NCI-H1694 treated with DMSO at 0.1 percent for 48 hours (cell line): ENCODE results near the gene PAK4.
A peak's percentile ranks its signal among the peaks of the same experiment; 100 is the strongest.
"Not testable (repeated sequence)": the region's sequence is repeated elsewhere in the genome, so short reads cannot be mapped to it uniquely, and the experiment has no call there.

ENCODE experiments used
- DNase-seq: peaks from one replicate; lab custom pipeline; 2025; lab: John Stamatoyannopoulos, UW

The PAK4 gene

GRCh38 chr19:39100500-39101166 lies 25.0 kb upstream of the PAK4 start:
- no peak for DNase-seq

- DNase-seq, result no peak
Observed at GRCh38 chr19:39103151-39103550, 22.4 kb upstream of the PAK4 start.

DNA sequence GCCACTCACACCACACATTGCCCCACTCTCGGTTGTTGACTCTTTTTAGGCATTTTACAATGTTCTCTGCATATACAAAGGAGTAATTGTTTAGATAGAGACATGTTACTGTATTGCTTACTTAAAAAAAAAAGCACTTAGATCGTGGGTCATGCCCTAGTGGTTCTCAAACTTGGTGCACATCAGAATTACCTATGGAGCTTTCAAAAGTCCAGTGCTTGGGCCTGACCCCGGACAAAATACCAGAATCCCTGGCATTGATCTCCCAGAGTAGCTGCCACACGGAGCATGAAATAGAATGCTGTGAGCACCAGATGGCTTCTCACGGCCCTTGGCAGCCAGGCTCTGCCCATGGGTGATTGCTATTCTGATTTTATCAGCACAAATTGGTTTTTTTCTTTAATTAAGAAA lies 21.4 kb upstream of the PAK4 start:
- DNase-seq, result peak; percentile 21

GRCh38 chr19:39106194-39106593 lies 19.4 kb upstream of the PAK4 start:
- DNase-seq, result no peak

- no peak for DNase-seq
Observed at GRCh38 chr19:39109641-39110040, 15.9 kb upstream of the PAK4 start.

- DNase-seq, result no peak
Observed at GRCh38 chr19:39110263-39110967, 15.2 kb upstream of the PAK4 start.

DNA sequence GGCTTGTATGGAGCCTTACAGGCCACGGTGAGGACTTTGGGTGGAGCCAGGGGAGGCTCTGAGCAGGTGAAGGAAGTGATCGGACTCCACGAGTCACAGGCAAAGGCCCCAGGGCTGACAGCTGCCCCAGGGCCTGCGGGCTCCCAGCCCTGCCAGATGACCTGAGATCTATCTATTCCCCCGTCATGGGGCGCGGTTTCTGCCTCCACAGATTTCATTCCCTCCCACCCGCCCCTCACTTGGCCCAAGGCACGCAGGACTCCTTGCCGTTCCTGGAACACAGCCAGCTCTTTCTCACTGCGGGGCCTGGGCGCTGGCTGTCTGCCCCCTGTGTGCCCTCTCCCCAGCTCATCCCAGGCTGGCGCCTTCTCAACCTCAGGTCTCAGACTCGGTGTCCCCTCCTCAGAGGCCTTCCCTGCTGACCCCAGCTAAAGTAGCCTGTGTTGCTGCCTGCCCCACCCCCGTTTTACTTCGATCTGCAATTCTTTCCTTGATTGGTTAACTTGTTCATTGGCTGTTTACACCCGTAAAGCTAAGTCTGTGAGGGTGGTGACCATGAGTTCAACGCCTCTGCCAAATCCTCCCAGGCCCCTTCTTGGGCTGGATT lies 13.9 kb upstream of the PAK4 start:
- no peak for DNase-seq

GRCh38 chr19:39112338-39112890 lies 13.2 kb upstream of the PAK4 start:
- DNase-seq, result no peak

DNA sequence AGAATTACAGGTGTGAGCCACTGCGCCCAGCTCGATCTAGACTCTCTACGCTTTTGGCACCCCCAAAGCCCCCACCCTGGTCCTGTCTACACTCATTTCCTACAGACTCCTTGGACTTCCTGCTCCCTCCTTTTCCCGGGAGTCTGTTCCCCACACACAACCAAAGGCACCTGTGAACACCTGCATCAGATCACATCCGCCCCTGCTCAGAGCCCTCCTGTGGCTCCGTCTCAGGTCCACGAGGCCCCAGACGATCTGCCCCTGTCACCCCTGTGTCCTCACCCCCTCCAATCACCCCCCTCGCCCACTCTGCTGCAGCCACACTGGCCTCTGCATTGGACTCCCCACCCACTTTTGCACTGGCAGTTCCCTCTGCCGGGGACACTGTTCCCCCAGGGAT lies 12.4 kb upstream of the PAK4 start:
- DNase-seq, result no peak

GRCh38 chr19:39115105-39115847 lies 10.3 kb upstream of the PAK4 start:
- no peak for DNase-seq

DNA sequence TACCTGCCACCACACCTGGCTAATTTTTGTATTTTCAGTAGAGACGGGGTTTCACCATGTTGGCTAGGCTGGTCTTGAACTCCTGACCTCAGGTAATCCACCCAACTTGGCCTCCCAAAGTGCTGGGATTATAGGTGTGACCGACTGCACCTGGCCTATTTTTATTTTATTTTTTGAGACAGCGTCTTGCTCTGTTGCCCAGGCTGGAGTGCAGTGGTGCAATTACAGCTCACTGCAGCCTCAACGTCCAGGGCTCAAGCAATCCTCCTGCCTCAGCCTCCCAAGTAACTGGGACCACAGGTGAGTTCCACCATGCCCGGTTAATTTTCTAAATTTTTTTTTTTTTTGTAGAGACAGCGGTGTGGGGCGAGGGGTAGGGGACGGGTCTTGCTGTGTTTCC lies 8.6 kb upstream of the PAK4 start:
- not testable (repeated sequence) for DNase-seq

- DNase-seq, result no peak
Observed at GRCh38 chr19:39119830-39120229, 5.8 kb upstream of the PAK4 start.

GRCh38 chr19:39122934-39123731 lies 2.5 kb upstream of the PAK4 start:
- DNase-seq, result no peak

DNA sequence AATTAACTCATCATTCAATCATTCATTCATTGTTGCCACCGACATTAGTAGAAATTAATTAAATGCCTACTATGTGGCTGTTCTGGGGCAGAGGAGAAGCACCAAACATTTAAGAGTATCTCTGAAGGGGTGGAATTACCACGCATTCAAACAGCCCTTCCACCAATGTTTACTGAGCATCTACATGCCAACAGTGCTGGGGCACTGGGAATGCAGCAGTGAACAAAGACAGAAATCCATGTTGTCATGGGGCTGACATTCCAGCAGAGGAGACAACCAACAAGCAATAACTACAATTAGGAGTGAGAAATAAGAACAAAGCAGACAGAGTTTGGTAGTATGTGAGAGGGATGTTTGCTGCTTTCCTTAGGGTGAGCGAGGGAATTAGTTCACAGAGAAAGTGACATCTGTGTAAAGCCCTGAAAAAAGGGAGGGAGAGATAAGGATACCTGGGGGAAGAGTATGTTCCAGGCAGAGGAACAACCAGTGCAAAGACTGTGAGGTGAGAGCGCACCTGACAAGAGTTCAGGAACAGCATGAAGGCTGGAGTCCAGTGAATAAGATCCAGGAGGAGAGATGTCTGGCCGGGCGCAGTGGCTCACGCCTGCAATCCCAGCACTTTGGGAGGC lies 1.3 kb upstream of the PAK4 start:
- DNase-seq, result no peak

- no peak for DNase-seq
Observed at GRCh38 chr19:39125199-39125553, 410 bp upstream of the PAK4 start.

- no peak for DNase-seq
Observed at GRCh38 chr19:39126312-39127187, 964 bp downstream of the PAK4 start.

DNA sequence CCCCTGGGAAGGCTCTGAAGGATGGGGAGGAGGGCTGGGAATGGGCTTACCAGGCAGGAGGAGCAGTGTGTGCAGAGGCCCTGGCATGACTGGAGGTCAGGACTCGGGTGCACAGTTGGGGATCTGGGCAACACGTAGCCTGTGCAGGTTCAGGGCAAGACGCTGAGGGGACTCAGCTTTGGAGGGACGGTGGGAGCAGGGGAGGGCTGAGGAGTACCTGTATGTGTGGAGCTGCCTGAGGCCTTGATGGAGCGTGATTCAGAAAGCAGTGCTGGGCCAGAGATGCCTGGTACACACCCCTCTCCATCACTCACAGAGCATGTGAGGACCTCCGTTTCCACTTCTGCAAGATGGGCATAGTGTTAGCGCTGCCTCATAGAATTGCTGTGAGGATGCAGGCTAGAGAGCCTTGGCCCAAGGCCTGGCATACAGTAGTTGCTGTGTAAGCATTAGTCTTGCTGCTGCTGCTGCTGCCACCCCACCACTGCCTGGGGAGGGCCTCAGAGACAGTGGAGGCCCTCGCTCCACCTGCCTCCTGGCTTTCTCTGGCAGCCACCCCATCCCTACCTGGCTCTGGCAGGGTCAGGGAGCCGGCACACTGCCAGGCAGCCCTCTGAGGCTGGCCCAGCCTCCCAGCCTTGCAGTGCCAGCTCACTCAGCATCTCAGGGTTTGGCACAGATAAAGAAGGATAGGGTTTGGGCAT lies 2.4 kb downstream of the PAK4 start:
- DNase-seq, result no peak

DNA sequence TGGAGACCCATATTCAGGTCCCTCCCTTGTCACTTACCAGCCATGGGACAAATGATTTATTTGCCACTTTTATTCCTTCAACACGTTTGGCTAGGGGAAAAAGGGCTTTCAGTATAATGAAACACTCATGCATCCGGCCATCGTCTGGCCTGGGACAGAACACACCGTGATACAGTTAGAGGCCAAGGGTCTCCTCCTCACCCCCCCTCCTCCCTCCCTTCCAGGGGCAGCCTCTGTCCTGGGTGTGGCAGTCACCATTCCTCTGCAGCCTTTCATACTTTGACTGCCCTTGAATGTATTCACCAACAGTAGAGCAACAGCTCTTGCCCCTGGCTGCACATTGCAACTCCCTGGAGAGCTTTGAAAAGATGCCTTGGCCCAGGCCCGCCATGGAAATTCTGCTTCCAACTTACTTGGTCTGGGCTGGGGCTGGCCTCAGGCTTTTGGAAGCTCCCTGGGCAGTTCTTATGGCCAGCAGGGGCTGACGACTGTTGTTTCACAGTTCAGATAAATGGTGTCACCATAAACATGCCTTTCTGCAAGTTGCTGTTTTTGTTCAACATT lies 3.0 kb downstream of the PAK4 start:
- no peak for DNase-seq

- DNase-seq, result no peak
Observed at GRCh38 chr19:39129116-39129515, 3.5 kb downstream of the PAK4 start.
